Lower lobe of right lung (tissue), 2 donors: Measurements from ENCODE around the gene MS4A10. TPM values are rescaled to one million over a fixed set of nuclear protein-coding genes. Genes with fewer than 3 reads are reported as not detected.

Source experiments
- ATAC-seq, 2 donors: fragments of 200-7000 bp; cut with Tn5 transposase; one replicate each; pipeline ENCODE4 v1.9.1; 2020 to 2022; ENCODE audit warnings: mild to moderate bottlenecking in 2 of 2, moderate library complexity in 2 of 2
- DNase-seq: peaks from one replicate; pipeline ENCODE4 v3.0.0-alpha.2; 2020
- H3K27ac ChIP-seq: fragments of 200-600 bp; one replicate; pipeline ENCODE4 v1.8.0; 2022
- H3K27me3 ChIP-seq: fragments of 200-600 bp; one replicate; pipeline ENCODE4 v1.8.0; 2022; ENCODE audit warnings: low read depth
- H3K36me3 ChIP-seq: fragments of 200-600 bp; one replicate; pipeline ENCODE4 v1.8.0; 2022; ENCODE audit warnings: mild to moderate bottlenecking
- H3K4me1 ChIP-seq: fragments of 200-600 bp; one replicate; pipeline ENCODE4 v1.8.0; 2022
- H3K4me3 ChIP-seq: fragments of 200-600 bp; one replicate; pipeline ENCODE4 v1.8.0; 2022; ENCODE audit warnings: mild to moderate bottlenecking
- H3K9me3 ChIP-seq: fragments of 200-600 bp; one replicate; pipeline ENCODE4 v1.8.0; 2022
- intact Hi-C: fragments of 100-400 bp; cut with DNase I; formaldehyde crosslinking; loops from one replicate; pipeline ENCODE4 v1.11.0; 2022
- total RNA-seq: library from RNA; stranded (reverse); fragmentation: NEBNext Ultra II Directional; extraction: Animal tissue kit (Norgen Biotek cat#: 25700); gene quantifications from one replicate; pipeline ENCODE4 v1.2.1, GENCODE V29; 2021
- TF ChIP-seq, protein P1 (sequence below): fragments of 200-600 bp; IDR thresholded peaks from one replicate; pipeline ENCODE4 v1.8.0; 2022; ENCODE audit warnings: antibody characterized with exemption, mild to moderate bottlenecking
- donor health status: DM: no; HTN: yes; CAD: no; lungs with severe emphysema.

The MS4A10 gene
- total RNA-seq, 1 donor from 2014 or later: not detected

DNA sequence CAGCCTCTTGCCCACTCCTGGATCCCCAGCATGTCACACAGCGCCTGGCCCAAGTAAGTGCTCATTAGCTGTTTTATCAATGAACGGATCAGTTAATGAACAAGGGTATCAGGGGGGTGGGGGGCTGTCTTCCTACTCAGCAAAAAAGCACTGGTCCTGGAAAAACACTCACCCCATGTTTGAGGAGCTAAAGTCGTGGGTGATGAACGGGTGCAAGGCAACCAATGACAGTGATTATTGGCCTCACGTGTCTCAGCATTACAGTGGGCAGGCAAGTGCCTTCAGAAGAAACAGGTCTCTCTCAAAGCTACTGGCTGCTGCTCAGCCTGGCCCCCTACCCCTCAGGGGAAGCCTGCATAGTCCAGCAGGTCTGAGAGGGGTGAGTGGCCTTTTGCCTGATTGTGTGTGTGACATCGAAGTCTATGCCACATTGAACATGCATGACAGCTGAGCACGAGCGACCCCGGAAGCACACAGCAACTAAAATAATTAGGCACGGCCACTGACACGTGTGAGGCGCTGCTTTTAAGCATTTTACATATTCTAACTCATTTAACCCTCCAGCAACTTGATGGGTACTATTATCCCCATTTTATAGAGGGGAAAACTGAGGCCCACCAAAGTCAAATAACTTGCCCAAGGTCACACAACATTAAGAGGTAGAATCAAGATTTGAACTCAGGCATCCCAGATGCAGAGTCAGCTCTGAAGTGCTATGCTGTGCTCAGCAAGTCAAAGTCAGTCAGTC is 2.6 kb upstream of the MS4A10 start:
- Histone ChIP-seq H3K27ac (no peak overlapping the region), H3K9me3 (no peaks in the 10 kb centered on the region), H3K4me3 (no peak overlapping the region), H3K4me1 (peaks cover 8% of the 10 kb centered on the region), H3K36me3 (no peaks in the 10 kb centered on the region), H3K27me3 (no peaks in the 10 kb centered on the region)
- TF ChIP-seq, protein P1, sequence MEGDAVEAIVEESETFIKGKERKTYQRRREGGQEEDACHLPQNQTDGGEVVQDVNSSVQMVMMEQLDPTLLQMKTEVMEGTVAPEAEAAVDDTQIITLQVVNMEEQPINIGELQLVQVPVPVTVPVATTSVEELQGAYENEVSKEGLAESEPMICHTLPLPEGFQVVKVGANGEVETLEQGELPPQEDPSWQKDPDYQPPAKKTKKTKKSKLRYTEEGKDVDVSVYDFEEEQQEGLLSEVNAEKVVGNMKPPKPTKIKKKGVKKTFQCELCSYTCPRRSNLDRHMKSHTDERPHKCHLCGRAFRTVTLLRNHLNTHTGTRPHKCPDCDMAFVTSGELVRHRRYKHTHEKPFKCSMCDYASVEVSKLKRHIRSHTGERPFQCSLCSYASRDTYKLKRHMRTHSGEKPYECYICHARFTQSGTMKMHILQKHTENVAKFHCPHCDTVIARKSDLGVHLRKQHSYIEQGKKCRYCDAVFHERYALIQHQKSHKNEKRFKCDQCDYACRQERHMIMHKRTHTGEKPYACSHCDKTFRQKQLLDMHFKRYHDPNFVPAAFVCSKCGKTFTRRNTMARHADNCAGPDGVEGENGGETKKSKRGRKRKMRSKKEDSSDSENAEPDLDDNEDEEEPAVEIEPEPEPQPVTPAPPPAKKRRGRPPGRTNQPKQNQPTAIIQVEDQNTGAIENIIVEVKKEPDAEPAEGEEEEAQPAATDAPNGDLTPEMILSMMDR: no peak
- DNase-seq (no peak), ATAC-seq (no peak)
- intact Hi-C loops: no loop called here

DNA sequence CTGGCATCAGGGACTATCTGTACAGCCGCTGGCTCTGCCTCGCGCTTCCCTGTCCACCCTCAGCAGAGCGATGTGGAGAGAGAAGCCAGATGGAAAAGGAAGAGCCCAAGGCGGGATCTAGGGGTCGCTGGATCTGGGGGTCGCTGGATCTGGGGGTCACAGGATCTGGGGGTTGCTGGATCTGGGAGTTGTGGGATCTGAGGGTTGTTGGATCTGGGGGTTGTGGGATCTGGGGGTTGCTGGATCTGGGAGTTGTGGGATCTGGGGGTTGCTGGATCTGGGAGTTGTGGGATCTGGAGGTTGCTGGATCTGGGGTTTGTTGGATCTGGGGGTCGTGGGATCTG is 2.0 kb upstream of the MS4A10 start:
- ATAC-seq (no peak), DNase-seq (no peak)
- Histone ChIP-seq H3K4me1 (peaks cover 8% of the 10 kb centered on the region), H3K27ac (no peak overlapping the region), H3K9me3 (no peaks in the 10 kb centered on the region), H3K36me3 (no peaks in the 10 kb centered on the region), H3K4me3 (no peak overlapping the region), H3K27me3 (no peaks in the 10 kb centered on the region)
- intact Hi-C loops: no loop called here
- TF ChIP-seq, protein P1: no peak

DNA sequence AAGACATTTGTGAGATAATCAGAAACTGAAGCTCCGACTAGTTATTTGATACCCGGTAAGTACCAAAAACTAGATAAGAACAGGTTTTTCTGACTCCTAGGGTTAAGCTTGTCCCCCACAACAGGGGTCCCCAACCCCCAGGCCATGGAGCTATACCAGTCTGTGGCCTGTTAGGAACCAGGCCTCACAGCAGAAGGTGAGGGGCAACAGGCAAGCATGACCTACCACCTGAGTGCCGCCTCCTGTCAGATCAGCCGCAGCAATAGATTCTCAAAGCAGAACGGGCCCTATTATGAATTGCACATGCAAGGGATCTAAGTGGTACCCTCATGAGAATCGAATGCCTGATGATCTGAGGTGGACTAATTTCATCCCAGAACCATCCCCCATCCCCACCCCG is 1.2 kb upstream of the MS4A10 start:
- TF ChIP-seq, protein P1: no peak
- no peak overlapping the region for H3K27ac ChIP-seq
- no peaks in the 10 kb centered on the region for H3K36me3 ChIP-seq
- H3K4me3 ChIP-seq: no peak overlapping the region
- no peaks in the 10 kb centered on the region for H3K27me3 ChIP-seq
- H3K9me3 ChIP-seq: no peaks in the 10 kb centered on the region
- peaks cover 8% of the 10 kb centered on the region for H3K4me1 ChIP-seq
- peak; percentile 10 for DNase-seq
- ATAC-seq: no peak
- intact Hi-C loops: no loop called here

DNA sequence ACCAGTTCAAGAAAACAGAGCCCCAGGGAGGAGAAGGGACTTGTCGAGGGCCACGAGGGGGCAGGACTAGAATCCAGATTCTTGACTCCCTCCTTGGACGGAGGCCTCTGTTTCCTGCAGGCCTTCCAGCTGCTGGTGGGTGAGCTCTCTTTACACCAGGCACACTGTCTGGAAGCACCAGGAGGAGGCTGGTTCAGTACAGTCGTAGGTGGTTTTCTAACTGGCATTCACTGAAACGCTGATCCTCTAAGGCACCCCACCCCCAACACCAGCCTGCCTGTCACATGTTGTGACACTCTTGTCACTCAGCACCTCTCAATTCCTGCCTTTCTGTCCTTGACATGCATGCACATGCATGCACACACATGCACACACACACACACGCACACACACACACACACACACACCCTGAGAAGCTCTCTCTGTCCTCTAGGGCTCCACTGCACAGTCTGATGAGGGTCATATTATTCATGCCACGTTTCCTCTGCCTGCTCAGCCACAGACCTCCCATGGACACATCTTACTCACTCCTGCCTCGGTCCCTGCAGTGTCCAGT is 751 bp downstream of the MS4A10 start:
- H3K27ac ChIP-seq: no peak overlapping the region
- ATAC-seq (peak; percentile 5 to 7), DNase-seq (peak; percentile 7)
- no peak overlapping the region for H3K4me3 ChIP-seq
- H3K27me3 ChIP-seq: no peaks in the 10 kb centered on the region
- intact Hi-C loops: no loop called here
- no peaks in the 10 kb centered on the region for H3K9me3 ChIP-seq
- peaks cover 8% of the 10 kb centered on the region for H3K4me1 ChIP-seq
- TF ChIP-seq, protein P1: no peak
- no peaks in the 10 kb centered on the region for H3K36me3 ChIP-seq

DNA sequence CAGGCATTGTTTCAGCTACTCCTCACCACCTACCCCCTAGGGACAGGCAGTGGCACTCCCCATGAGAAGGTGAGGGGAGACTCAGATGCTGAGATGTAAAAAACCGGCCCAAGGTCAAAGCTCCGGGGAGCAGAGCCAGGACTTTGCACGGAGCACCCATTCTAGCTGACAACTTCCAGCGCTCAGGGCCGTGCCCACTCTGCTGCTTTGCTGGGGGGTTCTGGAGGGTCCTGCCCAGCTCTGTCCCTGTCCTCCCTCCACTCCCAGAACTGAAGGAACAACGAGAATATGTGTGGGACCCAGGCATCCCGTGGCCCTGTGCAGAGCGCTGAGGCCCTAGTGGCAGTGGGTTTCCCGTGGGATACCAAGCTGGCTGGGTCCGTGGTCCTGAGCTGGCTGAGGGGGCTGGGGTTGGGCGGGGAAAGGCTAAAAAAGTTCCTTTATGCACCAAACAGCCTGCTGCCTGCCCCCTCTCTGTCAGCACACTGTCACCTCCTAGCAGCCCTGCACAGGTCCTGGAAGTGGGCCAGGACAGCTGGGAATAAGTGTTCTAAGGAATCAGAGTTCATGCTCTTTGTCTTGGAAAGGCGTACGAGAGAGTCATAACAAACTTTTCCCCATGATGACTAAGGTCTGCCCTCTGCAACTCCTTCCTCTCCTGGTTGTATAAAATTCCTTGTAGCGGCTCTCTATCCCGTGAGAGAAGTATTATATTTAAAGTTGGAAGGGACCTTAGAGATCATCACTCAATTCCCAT is 1.9 kb downstream of the MS4A10 start:
- TF ChIP-seq, protein P1: no peak
- Histone ChIP-seq H3K27me3 (no peaks in the 10 kb centered on the region), H3K4me3 (no peak overlapping the region), H3K9me3 (no peaks in the 10 kb centered on the region), H3K36me3 (no peaks in the 10 kb centered on the region), H3K4me1 (peaks cover 8% of the 10 kb centered on the region), H3K27ac (no peak overlapping the region)
- ATAC-seq (peak; percentile 16 to 43), DNase-seq (peak; percentile 56)
- intact Hi-C loops: no loop called here
